Activated naive CD4-positive, alpha-beta T cell treated with anti-CD3 and anti-CD28 coated beads, Interleukin-2, amount 50 U/mL, for 72 hours (primary cell): ENCODE measurements around the gene LRRC27. TPM values are rescaled to one million over a fixed set of nuclear protein-coding genes. Genes with fewer than 3 reads are reported as not detected.

ENCODE experiments used
- ATAC-seq, 2 donors: fragments of 150-1000 bp; cut with Tn5 transposase; 2 replicates each; pipeline ENCODE4 v1.10.0; 2021; ENCODE audit warnings: mild to moderate bottlenecking in 2 of 2, moderate library complexity in 2 of 2
- DNase-seq, 2 donors: peaks; one replicate each; pipeline ENCODE4 v3.0.0; 2021 to 2022; ENCODE audit warnings: low spot score in 2 of 2
- H3K27ac Mint-ChIP-seq, 2 donors: one replicate each; pipeline ENCODE4 v1.8.0; 2022; ENCODE audit warnings: mild to moderate bottlenecking in 2 of 2, mixed read lengths in 2 of 2
- H3K36me3 Mint-ChIP-seq, 2 donors: one replicate each; pipeline ENCODE4 v1.8.0; 2022; ENCODE audit warnings: mixed read lengths in 2 of 2
- H3K9me3 Mint-ChIP-seq, 2 donors: one replicate each; pipeline ENCODE4 v1.8.0; 2022; ENCODE audit warnings: mixed read lengths in 2 of 2
- total RNA-seq, 2 donors: library from RNA; stranded (reverse); gene quantifications; one replicate each; pipeline ENCODE4 v1.2.3, GENCODE V29; 2022

LRRC27 gene
- total RNA-seq, 2 donors from 2014 or later, result 4.1 to 7.2 TPM

DNA sequence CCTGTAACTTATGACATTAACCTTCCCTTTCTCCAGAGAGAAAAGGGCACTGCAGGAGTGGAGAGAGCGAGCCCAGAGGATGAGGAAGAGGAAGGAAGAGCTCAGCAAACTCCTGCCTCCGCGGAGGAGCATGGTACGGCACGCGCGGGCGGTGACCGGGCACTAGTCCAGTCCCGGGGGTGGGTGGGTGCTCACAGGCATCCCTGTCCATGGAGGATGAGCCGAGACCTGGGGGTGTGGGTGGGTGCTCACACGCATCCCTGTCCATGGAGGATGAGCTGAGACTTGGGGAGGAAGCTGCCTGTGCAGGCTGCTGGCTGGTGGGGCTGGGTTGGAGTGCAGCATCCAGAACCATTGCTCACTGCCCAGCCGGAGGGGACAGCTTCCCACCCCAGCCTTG, 23.8 kb downstream of the LRRC27 start:
- DNase-seq, result peak in 1 of 2 donors; percentile 30
- Mint-ChIP-seq H3K27ac (peak overlapping the region in 1 of 2 donors; percentile 76), H3K9me3 (peaks cover 0 to 5% of the 10 kb centered on the region in 2 donors), H3K36me3 (no peaks in the 10 kb centered on the region)
- ATAC-seq, result no peak

DNA sequence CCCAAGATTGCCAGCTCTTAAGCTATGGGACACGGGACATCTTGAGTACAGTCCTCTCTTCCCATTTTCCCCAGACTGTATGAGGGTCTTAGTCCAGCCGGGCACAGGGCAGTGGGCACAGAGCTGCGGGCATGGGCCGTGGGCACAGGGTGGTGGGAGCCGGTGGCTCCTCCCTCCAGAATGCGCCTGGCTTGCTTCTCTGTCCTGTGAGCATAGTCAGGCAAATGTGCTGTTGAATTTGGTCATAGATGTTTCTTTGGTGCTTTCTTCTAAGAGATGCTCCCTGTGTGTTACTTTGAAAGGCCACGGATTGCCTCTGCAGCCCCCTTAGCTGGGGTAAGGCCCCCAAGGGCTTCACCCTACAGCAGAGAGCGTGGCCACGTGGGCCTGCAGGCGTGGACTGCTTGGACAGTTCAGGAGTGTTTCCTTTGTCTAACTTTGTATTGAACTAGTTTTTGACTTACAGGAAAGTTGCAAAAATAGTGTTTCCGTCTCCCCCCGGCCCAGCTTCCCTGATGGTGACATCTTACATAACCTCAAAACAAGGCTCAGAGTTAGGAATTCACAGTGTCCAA, 24.7 kb downstream of the LRRC27 start:
- Mint-ChIP-seq H3K36me3 (no peaks in the 10 kb centered on the region), H3K9me3 (peaks cover 0 to 5% of the 10 kb centered on the region in 2 donors), H3K27ac (peak overlapping the region in 1 of 2 donors; percentile 5)
- DNase-seq (peak in 1 of 2 donors; percentile 35), ATAC-seq (no peak)

DNA sequence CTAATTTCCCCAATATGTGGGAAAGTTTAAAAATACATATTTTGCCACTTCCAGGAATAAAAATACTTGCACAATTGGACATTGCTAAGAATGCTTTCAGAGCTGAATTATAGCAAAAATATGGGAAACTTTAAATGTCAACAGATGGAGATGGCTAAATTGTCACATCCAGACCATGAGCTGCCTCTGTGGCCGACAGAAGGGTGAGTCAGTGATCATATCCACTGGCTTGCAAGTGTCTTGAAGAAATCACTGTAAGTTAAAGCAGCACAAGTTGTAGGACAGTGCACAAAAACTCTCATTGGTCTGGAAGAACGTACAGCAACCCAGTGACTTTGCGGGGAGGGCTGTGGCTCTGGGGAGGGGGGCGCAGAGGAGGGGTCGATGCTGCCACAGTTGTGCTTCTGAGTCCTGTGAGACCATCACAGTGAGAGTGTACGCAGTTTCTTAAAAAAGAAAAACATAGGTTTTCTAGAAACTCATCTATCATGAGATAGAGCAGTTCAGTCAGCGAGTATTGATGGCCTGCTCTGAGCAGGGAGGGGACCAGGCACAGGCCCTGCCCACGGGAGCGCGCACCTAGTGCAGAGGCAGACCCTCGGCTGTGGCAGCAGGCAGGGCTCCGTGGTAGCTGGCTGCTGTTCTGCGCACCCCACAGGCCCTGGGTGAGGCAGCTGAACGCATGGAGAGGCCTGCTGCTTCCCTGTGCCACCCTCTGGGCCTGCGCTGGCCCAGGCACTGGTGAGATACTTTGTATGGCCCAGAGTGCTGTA, 25.5 kb downstream of the LRRC27 start:
- Mint-ChIP-seq H3K36me3 (no peaks in the 10 kb centered on the region), H3K27ac (peak overlapping the region in 1 of 2 donors; percentile 5), H3K9me3 (peaks cover 0 to 5% of the 10 kb centered on the region in 2 donors)
- DNase-seq (peak in 1 of 2 donors; percentile 49), ATAC-seq (no peak)

DNA sequence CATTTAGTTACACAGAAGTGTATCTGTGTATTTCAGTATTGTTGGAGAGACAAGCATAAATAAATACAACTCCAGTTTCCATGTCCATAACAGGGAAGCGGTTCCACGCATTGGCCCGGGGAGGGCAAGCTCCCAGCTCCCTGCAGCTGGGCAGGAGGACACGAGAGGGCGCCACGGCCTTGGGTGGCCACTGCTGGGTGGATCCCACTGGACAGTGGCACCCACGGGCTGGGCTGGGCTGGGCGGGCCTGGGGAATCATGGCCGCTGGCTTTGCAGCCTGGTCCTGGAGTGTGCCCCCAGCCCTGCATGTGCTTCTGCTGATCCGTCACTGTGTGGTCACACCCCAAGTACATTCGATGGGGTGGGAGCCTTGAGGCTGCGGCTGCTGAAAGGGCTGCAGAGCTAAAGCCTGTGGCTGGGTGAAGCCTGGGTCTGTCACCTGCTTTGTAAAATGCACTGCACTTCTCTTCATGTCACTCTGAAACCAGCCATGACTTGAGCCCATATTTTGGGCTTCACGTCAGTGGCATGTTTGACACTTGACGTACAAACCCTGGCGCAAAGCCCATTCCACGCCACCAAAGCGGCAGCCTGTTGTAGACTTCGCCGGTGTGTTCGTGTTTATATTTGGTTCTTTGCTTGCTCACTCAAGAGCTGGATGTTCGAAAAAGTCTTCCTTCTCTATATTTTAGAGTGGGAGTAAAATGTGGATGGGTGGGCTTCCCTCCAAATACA, 27.5 kb downstream of the LRRC27 start:
- Mint-ChIP-seq H3K9me3 (peaks cover 5% of the 10 kb centered on the region in 2 donors), H3K27ac (no peak overlapping the region), H3K36me3 (no peaks in the 10 kb centered on the region)
- no peak for ATAC-seq
- DNase-seq, result peak in 1 of 2 donors; percentile 42

DNA sequence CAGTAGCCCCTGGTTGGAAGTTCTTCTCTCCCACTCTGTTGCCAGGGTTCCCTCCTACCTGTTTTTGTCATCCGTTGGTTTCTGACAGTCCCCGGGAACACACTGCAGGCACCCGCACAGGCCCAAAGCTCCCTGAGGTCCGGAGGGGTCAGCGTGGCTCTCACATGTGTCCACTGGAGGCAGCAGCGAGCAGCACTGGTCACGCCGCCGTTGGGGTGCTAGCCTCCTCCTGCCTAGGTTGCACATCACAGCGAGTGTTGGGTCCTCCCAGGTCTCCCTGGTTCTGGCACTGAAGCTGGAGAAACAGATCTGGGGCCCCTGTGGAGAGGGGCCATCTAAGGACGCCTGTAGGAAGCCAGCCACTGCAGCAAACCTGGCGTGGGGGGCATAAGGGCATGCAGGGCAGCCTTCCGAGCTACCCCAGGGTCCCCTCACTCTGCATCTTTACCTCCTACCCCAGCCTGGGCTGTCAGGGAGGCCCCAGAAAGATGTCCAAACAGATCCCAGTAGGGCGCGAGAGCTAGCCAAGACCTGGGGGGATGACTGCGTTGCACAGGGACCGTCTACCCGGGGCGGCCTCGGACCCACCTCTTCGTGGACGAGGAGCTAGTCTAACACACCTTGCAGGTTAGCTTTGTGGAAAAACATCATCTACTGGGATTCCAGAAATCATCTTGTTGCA, 28.9 kb downstream of the LRRC27 start:
- ATAC-seq, result peak; percentile 36 to 51
- no peaks in the 10 kb centered on the region for H3K36me3 Mint-ChIP-seq
- DNase-seq, result peak; percentile 45 to 53
- peaks cover 5 to 9% of the 10 kb centered on the region in 2 donors for H3K9me3 Mint-ChIP-seq
- no peak overlapping the region for H3K27ac Mint-ChIP-seq

DNA sequence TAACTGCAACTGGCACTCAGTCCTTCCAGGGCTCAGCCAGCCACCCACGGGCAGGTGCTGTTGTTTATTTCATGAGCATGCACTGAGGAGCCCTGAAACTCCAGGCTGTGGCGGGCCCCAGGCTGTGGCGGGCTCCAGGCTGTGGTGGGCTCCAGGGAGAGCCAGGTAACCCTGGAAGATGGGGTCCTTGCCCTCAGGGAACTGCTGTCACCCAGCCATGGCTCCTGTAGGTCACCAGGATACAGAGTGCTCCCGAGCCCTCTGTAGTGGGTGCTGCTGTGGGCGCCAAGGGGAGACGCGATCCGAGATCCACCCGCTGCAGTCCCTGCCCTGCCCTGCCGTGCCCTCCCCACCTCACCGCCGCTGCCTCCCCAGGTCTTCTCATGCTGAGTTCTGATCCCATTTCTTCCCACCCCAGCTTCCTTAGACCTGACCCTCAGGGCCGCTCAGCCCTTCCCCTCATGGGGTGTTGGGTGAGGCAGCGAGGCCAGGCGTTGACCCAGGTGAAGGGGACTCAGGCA, 29.6 kb downstream of the LRRC27 start:
- Mint-ChIP-seq H3K36me3 (no peaks in the 10 kb centered on the region), H3K27ac (no peak overlapping the region), H3K9me3 (peaks cover 5 to 9% of the 10 kb centered on the region in 2 donors)
- ATAC-seq (no peak), DNase-seq (peak in 1 of 2 donors; percentile 46)

DNA sequence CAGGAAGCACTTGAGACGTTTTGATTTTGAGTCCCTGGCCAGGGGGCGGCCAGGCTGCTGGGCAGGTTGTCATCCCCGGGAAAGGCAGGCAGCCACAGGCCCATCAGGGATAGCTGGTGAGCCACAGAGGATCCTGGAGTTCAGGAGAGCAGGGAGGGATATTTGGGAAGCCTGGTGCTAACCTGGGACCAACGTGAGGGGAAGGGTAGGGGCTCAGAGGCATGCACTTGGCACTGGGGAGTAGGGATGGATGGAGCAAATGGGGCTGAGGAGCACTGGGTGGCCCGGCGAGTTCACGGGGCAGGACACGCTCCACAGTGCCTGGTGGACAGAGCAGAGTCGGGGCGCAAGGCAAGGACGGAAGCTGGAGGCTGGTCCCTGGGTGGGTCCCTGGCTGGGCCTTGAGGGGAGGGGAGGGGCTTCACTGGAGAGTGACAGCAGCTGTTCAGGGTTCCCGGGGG, 30.2 kb downstream of the LRRC27 start:
- Mint-ChIP-seq H3K27ac (no peak overlapping the region), H3K9me3 (peaks cover 5 to 9% of the 10 kb centered on the region in 2 donors), H3K36me3 (no peaks in the 10 kb centered on the region)
- DNase-seq, result peak in 1 of 2 donors; percentile 49
- ATAC-seq, result no peak

DNA sequence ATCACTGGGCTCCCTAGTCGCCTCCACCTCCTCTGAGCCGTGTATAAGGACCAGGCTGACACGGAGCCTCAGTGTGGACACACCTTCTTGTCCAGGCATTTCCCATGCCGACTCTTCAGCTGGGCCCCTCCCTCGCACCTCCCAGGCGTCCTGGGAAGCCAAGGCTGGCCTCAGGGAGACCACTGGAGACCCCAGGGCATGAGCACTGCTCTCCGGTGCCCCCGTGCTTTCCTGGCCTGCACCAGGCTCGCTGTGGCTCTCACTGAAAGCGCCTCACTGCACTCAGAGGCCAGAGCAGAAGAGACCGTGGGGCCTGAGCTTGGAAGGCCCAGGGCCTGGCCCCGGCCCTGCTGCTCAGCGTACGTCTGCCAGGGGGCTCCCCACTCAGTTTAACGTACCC, 31.4 kb downstream of the LRRC27 start:
- Mint-ChIP-seq H3K36me3 (no peaks in the 10 kb centered on the region), H3K27ac (no peak overlapping the region), H3K9me3 (peaks cover 0 to 9% of the 10 kb centered on the region in 2 donors)
- DNase-seq (peak in 1 of 2 donors; percentile 53), ATAC-seq (peak; percentile 7 to 38)

DNA sequence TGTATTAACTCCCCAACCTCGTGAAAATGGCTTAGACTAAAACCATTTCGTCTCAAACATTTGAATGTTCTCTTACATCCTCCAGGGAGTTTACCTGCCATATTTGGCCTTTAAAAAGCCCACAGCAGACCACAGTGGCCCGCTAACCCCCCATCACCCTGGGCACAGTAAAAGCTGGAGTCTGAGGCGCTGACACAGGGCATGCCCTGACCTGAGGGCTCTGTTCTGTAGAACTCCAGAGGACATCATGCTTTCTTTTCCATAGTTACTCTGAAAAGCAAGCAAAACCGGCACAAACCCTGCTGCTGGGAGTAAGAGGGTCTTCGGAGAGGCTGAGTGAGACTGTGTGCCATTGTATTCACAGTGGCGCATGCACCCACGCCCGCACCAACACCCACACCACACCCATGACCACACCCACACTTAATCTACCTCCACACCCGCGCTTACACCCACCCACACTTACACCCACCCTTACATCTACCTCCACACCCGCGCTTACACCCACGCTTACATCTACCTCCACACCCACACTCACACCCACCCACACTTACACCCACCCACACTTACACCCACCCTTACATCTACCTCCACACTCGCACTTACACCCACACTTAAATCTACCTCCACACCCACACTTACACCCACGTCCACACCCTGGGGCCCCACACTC, 32.1 kb downstream of the LRRC27 start:
- DNase-seq (peak in 1 of 2 donors; percentile 42), ATAC-seq (peak; percentile 48 to 70)
- Mint-ChIP-seq H3K27ac (peak overlapping the region in 1 of 2 donors; percentile 67), H3K9me3 (peaks cover 0 to 9% of the 10 kb centered on the region in 2 donors), H3K36me3 (no peaks in the 10 kb centered on the region)

DNA sequence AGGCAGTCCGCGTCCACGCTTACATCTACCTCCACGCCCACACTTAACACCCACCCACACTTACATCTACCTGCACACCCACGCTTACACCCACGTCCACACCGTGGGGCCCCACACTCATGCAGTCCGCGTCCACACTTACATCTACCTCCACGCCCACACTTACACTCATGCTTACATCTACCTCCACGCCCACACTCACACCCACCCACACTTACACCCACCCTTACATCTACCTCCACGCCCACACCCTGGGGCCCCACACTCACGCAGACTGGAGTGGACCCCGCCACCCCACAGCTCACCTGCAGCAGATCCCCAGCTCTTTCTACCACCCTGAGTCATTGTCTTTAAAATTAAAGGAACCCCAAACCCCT, 32.6 kb downstream of the LRRC27 start:
- H3K9me3 Mint-ChIP-seq, result peaks cover 0 to 9% of the 10 kb centered on the region in 2 donors
- peak overlapping the region; percentile 53 to 67 for H3K27ac Mint-ChIP-seq
- DNase-seq, result peak in 1 of 2 donors; percentile 52
- no peaks in the 10 kb centered on the region for H3K36me3 Mint-ChIP-seq
- ATAC-seq, result peak; percentile 36 to 42

DNA sequence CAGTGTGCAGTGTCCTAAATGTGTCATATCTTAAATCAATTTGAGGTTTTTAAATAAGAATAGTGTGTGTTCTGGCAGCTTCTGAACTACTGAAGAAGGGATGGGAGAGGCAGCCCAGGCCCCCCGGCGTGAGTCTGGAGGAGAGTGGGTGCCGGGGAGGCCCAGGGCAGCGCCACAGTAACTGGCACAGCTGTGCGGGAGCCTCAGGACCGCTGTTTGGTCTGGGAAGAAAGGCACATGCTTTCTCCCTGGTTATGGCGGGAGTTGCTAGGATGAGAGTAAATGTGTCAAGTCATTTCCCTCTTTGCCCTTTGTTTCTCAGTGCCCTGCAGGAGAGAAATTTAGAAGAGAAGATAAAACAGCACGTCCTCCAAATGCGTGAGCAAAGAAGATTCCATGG, 33.1 kb downstream of the LRRC27 start:
- ATAC-seq (peak in 1 of 2 donors; percentile 26), DNase-seq (peak in 1 of 2 donors; percentile 39)
- H3K27ac Mint-ChIP-seq, result peak overlapping the region; percentile 44 to 67
- peaks cover 0 to 9% of the 10 kb centered on the region in 2 donors for H3K9me3 Mint-ChIP-seq
- H3K36me3 Mint-ChIP-seq, result no peaks in the 10 kb centered on the region

DNA sequence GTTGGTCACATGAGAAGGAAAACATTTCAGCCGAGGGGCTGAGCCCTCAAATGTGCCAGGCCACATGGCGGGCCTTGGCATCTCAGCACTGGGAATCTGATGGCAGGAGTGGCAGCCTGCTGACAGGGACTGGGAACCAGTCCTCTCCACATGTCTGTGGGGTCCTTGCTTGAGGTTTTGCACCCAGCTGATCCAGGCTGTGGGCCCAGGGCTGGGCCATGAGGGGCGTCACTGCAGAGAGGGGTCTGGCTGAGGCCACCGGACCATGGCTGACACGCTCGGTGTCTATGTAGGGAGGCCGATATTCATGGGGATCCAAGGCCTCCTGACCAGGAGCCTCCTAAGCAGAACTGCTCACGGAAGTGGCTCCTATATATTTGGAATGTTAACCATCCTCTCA, 34.0 kb downstream of the LRRC27 start:
- DNase-seq (peak in 1 of 2 donors; percentile 18), ATAC-seq (no peak)
- no peaks in the 10 kb centered on the region for H3K36me3 Mint-ChIP-seq
- peaks cover 0 to 9% of the 10 kb centered on the region in 2 donors for H3K9me3 Mint-ChIP-seq
- no peak overlapping the region for H3K27ac Mint-ChIP-seq

DNA sequence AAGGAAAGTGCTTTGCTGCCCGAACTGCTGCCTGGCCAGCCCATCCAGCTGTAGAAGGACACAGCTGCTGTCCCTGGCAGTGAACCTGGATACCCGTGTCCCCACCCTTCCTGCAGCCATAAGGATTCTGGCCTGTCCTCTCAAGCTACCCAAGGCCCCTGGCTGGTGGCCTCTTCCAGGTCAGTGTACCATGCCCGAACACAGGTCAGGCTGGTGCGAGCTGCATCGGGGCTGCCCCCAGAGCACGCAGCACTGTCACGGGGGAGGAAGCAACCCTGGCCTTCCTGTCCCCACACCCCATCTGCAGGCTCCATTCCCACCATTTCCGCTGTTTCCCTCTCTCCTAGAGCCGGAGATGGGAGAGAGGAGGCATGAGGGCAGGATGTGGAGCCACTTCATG, 34.5 kb downstream of the LRRC27 start:
- DNase-seq (peak in 1 of 2 donors; percentile 34), ATAC-seq (no peak)
- no peaks in the 10 kb centered on the region for H3K36me3 Mint-ChIP-seq
- H3K9me3 Mint-ChIP-seq, result peaks cover 0 to 9% of the 10 kb centered on the region in 2 donors
- no peak overlapping the region for H3K27ac Mint-ChIP-seq

DNA sequence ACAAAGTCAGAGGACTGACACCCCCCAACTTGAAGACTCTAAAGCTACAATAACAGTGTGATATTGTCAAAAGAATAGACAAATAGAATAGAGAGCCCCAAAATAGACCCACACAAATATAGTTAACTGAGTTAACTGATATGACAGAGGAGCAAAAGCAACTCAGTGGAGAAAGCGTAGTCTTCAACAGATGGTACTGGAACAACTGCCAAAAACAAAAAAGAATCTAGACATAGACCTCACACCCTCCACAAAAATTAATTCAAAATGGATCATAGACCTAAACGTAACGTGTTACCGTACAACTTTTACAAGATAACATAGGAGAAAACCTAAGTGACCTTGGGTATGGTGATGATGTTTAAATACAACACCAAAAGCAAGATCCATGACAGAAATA, 36.4 kb downstream of the LRRC27 start:
- ATAC-seq (no peak), DNase-seq (no peak)
- no peak overlapping the region for H3K27ac Mint-ChIP-seq
- peaks cover 0 to 9% of the 10 kb centered on the region in 2 donors for H3K9me3 Mint-ChIP-seq
- H3K36me3 Mint-ChIP-seq, result no peaks in the 10 kb centered on the region

DNA sequence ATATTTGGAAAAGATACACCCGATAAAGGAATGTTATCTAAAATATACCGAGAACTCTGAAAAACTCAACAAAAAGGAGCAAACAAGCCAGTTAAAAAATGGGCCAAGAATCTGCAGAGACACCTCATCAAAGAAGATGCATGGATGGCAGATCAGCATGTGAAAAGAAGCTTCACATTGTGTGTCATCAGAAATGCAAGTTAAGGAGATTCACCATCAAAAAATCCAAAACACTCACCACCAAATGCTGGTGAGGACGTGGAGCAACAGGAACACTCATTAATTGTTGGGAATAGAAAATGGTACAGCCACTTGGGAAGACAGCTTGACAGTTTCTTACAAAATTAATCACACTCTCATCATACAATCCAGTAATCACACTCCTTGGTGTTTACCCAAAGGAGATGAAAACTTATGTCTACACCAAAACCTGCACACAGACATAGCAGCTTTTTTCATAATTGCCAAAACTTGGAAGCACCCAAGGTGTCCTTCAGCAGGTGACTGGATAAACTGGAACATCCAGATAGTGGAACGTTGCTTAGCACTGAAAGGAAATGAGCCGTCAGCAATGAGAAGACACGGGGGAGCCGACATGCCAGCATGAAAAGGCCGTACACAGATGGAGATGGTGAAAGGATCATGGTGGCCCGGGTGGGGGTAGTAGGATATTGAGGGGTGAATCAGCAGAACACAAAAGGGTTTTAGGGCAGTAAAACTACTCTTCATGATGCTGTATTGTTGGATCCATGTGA, 37.1 kb downstream of the LRRC27 start:
- Mint-ChIP-seq H3K9me3 (peaks cover 0 to 8% of the 10 kb centered on the region in 2 donors), H3K27ac (no peak overlapping the region), H3K36me3 (no peaks in the 10 kb centered on the region)
- ATAC-seq (no peak), DNase-seq (no peak)
